Measurements from ENCODE around the gene PLPP7. TPM values are rescaled to one million over a fixed set of nuclear protein-coding genes. Genes with fewer than 3 reads are reported as not detected.

PLPP7 gene
- total RNA-seq, 1 experiment from 2014 or later, result 0.56 TPM

DNA sequence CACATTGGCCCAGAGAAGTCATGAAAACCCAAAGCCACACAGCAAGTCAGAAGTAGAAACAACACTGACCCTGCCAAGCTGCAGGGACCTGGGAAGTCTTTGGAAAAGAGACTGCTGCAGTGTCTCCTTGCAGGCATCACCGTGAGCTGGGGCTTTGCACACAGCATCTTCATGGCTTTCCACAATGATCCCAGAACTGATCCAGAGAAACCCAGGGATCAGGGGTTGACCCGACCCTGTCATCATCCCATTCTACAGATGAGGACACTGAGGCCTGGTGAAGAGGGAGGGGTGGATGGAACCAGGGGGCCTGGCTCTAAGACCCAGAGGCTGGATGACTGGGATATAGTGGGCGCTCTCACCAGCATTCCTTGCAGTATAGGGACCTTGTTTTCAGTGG, 8.9 kb upstream of the PLPP7 start:
- DNase-seq (ENCODE audit: low read depth), result no peak

DNA sequence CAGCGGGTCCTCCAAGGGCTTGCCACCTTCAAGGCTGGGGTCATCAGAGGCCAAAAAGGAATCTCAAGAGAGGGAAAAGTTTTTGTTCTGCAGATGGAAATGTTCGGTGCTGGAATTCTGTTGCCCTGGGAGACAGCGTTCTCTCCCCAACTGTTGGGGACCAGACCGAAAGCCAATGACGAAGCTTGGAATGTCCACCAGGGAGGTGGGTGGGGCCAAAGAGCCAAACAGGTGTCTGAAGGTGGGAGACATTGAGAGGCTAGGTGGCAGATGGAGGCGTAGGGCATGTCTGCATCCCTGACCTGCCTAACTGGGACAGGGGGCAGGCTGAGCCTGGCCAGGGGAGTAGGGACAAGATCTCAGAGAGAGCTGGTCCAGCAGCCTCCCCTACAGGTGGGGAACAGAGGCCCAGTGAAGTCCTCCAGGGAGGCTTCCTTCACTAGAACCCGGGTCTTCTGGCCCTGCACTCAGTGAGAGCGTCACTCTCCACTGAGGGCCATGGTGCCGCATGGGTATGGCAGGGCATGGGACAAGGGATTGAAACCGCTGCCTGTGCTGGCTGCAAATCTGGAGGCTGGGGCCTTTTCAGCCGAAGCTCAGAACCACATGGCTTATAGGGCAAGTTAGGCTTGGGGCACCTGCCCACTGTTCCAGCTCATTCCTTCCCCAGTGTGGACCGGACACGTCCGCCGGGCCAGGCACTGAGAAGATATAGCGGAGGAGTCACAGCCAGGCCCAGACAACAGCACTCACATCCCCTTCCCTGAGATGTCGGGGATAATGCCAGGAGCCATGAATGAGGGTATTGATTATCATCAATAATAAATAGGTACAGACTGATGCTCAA, 8.2 kb upstream of the PLPP7 start:
- no peak for DNase-seq (ENCODE audit: low read depth)

DNA sequence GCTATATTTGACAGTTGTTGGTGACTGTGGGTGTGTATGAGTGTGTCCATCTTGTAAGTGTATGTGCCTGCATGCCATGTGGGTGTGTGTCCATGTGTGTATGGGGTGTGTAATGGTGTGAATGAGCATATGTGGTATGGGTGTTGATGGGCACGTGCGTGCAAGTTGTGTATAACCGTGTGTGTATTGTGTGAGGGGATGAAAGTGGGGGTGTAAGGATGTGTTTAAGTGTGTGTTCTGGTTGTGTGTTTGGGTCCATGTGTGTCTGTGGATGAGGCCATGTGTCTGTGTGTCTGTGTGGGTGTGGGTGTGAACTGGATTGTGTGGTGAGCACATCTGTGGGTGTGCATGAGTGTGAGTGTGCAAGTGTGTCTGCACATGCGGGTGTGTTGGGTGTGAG, 7.3 kb upstream of the PLPP7 start:
- no peak for DNase-seq (ENCODE audit: low read depth)

DNA sequence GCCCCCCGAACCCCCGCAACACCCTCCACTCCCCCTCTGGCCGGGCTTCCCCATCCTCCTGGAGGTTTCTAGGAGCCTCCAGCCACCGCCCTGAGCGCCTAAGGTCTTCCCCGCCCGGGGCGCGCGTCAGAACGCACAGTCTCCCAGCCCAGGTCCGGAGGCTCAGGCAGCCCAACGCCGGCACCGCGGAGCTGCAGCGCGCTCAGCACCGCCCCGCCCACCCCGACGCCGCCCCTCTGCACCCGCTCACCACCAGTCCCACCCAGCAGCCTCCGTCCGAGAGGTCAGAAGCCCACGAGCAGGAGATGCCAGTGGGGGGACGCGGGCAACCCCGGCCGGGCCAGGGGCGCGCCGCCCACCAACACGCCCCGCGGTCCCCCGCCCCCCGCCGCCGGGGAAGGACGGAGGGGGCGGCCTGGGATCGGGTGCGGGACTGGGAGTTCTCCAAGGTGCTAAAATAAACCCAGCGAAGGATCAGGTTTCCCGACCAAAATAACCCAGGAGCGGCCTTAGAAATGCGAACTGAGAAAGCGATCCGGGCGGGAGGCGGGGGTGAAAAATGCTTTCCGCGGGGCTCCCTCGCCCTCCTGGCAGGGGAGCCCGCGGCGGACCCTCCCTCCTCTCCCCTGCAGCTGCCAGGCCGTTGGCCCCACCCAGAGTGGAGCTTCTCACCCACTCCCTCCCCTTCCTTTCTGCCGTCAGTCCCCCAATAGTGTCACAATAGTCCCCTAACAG, 6.7 kb upstream of the PLPP7 start:
- no peak for DNase-seq (ENCODE audit: low read depth)

DNA sequence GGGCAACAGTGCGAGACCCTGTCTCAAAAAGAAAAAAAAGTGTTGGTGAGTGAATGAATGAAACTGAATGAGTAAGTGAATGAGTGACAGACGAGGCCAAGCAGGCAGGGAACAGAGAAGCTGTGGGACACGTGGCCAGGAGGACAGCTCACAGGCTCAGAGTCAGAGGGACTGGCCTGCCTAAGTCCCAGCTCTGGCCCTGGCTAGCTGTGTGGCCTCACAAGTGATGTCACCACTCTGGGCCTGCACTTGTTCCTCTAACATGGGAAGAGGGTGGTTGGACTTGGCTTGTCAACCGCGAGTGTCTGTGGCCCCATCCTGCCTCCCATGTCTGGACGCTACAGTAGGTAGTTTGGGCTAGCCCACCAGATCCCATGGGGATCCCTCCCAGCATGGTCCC, 4.7 kb upstream of the PLPP7 start:
- DNase-seq (ENCODE audit: low read depth), result no peak

DNA sequence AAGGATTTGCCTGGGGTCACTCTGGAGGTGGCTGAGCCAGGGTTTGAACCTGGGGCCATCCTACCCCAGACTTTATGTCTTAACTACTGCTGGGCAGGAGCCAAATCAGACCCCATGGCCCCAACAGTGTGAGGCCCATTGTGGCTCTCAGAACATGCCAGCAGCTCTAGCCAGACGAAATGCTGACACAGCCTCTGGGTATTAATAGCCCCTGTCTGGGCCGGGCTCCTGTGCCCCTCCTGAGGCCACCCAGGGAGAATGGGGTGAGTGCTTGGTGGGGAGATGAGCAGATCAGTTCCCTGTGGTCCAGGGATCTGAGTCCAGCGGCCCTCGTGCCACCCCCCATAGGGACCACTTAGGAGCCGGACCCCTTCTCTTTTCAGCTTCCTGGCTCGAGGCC, 2.2 kb upstream of the PLPP7 start:
- no peak for DNase-seq (ENCODE audit: low read depth)

DNA sequence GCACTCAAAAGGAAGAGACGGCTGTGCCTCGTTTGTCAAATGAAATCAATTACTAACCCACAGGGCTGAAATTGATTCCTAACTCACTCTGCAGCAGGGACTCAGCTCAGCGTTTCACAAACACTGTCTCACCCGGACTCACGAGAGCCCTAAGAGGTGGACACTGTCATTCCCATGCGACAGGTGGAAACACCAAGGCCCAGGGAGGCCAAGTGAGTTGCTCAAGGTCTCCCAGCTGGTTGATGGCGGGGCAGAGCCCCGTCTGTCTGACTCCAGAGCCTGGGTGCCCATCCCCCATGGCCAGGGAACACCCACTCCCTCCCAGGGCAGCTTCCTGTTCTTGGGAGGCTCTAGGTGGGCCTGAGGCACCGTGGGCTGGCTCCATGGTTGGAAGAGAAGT, 1.3 kb upstream of the PLPP7 start:
- DNase-seq (ENCODE audit: low read depth), result no peak

DNA sequence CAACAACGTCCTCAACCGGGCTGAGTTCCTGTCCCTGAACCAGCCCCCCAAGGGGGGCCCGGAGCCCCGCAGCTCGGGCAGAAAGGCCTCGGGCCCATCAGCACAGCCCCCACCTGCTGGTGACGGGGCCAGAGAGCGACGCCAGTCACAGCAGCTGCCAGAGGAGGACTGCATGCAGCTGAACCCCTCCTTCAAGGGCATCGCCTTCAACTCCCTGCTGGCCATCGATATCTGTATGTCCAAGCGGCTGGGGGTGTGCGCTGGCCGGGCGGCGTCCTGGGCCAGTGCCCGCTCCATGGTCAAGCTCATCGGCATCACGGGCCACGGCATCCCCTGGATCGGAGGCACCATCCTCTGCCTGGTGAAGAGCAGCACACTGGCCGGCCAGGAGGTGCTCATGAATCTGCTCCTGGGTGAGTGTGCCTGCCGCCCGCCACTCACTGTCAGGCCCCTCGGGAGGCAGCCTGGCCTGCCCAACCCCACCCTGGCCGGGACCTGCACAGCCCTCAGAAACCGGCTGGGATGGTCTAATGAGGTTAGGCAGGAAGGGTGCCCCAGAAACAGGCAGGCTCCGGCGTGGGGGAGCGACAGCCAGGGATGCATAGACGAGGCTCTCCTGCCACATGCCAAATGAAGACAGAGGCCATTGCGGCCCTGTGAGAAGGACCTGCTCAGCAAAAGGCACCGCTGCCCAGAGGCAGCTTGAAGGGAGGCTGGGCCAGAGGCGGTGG, 678 bp downstream of the PLPP7 start:
- no peak for DNase-seq (ENCODE audit: low read depth)

DNA sequence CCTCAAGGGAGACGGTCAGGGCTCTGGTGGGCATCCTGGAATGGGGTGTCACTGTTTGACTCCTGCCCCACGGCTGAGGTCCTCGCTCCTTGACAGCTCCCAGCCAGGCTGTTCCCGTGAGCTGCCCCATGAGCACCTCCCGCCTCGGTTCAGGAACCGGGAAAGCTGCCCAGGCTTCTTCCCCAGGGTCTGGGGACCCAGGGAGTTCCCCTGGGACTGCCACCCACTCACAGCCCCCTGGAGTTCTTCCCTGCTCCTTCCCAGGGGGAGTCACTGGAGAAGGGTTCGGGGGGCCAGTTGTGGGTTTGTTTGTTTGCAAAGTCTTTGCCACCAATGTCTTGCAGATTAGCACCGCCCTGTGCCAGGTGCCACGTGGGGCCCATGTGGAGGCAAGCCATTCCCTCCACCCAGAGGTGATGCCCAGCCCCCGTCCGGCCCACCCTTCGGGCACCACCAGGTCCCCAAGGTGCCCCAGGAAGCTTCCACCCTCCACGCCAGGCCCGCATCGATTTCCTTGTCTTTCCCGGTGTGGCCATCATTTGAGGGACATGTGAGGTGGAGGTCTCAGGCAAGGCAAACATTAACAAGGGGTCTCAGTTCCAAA, 1.3 kb downstream of the PLPP7 start:
- DNase-seq (ENCODE audit: low read depth), result no peak

DNA sequence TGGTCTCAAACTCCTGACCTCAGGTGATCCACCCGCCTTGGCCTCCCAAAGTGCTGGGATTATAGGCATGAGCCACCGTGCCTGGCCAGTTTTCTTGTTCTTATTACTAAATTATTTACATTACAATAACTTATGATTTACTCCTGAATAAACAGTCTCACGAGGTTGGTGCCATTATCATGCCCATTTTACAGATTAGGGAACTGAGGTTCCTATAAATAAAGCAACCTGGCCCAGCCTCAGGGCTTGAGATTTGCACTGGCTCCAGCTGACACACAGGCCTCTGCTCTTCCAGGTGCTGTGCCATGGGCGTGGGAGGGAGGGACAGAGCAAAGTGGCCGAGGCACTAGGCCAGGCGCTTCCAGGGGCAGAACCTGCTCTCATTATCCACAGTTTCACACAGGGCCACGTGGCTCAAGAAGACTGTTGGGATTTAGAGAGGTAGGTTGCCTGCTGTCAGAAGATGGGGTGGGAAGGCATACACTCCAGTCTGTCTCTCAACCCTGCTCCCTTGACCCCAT, 2.3 kb downstream of the PLPP7 start:
- no peak for DNase-seq (ENCODE audit: low read depth)

DNA sequence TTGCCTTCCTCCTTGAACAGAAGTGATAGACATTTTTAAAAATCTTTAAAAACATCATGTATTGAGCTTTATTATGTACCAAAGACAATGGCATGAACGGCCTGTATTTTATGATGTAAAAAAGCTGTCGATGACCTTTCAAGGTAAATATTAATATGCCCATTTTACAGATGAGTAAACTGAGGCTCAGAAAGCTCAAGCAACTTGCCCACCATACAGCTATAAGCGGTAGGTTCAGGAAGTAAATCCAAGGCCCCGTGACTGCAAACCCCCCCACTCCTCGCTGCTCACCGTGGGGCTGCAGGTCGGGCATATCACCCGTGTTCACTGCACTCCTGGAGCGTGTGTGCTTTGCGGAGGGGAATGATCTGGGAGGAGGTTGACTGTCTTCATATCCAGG, 3.4 kb downstream of the PLPP7 start:
- no peak for DNase-seq (ENCODE audit: low read depth)

DNA sequence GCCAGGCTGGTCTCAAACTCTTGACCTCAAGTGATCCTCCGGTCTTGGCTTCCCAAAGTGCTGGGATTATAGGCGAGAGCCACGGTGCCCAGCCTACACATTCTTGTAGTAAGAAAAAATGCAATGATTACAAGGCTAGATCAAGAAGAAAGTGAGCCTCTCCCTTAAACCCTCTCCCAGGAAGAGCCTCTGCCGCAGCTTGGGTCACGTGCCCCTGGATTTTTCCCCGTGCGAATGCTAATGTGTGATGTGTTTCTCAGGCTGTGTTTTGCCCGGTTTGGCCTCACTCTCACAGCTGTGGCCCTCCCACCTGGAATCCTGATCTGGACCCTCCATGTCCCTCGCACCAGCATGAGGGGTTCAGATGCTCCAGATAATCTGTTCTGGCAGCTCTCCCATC, 6.9 kb downstream of the PLPP7 start:
- DNase-seq (ENCODE audit: low read depth), result no peak

DNA sequence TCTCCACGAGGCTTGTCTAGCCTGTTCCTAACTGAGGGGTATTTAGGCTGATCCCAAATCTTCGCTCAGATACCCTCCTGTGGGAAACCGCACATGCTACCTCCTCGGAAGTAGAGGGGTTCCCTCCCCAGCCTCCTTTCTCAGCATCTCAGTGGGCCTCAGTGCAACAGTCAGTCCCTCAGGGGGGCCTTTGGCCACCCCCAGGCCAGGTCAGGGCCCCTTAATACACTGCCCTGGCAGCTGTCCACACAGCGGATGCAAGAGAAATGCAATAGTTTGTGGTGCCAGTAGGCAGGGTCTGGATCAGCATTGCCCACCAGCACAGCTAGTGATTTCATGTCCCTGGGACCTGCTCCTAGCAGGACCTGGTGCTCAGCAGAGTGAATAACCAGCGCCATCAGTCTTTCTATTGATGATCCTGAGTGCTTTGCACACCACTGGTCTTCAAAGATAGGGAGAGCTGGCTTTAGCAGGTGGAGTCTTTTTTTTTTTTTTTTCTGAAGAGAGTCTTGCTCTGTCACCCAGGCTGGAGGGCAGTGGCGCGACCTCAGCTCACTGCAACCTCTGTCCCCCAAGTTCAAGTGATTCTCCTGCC, 7.5 kb downstream of the PLPP7 start:
- DNase-seq (ENCODE audit: low read depth), result no peak

DNA sequence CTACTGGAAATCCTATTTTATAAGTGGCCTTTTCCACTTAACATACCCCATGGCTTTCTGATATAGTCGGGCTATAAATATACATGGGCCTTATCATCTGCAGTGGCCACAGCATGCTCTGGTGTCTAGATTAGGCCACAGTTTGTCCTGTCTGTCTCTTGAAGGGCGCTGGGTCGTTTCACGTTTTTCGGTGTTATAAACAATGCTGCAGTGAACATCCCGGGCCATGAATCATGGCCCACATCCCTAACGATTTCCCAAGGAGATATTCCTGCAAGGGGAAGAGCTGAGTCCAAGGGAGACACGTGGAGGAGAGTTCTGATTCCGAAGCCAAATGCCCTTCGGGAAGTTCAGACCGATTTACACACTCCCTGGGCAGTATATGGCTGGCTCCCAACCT, 8.4 kb downstream of the PLPP7 start:
- DNase-seq (ENCODE audit: low read depth), result no peak

DNA sequence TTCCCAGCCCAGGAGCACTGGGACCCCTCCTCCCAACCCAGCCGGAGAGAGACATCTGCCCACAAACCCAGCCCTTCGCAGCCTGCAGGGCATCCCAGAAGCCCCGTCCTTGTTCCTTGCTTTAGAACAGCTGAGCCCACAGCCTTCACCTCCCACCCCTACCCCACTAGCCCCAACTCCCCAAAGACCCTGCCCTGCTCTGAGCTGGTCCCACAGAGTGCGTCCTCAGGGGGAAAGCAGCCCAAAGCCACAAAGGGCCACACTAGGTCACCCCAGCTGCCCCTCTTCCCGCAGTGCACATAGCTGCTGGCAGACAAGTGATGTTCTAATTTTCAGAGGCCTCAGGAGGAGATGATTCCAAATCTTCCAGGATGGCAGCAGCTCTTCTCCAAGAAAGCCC, 8.8 kb downstream of the PLPP7 start:
- no peak for DNase-seq (ENCODE audit: low read depth)

DNA sequence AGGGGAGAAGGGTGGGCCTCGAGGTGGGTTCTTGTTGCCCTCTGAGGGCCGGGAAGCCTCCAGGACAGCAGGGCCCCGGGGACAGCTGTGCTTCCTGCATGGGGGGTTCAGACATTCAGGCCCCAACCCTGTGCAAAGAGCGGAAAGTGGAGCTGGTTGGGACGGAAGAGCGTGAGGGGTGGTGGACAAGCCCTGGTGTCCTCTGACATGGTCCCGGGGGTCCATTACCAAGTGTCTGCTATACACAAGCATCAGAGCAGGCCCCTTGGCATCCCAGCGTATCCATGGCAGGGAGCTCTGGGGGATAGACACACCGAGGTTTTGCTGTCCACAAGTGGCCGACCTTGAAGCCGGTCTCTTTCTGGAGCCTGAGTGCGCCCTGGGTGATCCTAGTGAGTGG, 9.3 kb downstream of the PLPP7 start:
- no peak for DNase-seq (ENCODE audit: low read depth)

DNA sequence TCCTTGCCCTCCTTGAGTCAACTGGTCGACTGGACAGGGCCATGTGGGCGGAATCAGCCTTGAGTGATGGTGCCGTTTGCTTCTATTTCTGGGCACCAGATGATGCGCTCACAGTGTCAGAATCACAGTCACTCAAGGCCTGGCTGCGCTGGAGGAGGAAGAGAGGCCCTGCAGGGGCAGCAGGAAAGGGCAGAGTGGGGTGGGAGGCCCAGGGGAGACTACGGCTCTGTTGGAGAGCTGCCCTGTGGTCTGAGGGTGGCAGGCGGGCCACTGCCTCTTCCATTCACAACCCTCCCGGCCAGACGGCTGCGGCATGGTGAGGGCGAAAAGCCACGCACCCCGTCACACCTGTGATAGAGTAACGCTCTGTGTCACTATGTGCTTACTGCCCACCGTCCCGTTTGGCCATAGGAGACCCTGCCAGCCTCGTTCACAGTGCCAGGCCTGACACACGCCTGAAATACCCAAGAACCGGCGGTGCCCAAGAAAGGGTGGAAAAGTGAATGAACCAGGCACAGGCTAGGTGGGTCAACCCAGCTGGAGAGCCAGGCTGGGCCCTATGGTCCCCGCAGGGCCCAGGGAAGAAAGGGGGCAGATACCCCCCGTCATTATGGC, 9.9 kb downstream of the PLPP7 start:
- no peak for DNase-seq (ENCODE audit: low read depth)

DNA sequence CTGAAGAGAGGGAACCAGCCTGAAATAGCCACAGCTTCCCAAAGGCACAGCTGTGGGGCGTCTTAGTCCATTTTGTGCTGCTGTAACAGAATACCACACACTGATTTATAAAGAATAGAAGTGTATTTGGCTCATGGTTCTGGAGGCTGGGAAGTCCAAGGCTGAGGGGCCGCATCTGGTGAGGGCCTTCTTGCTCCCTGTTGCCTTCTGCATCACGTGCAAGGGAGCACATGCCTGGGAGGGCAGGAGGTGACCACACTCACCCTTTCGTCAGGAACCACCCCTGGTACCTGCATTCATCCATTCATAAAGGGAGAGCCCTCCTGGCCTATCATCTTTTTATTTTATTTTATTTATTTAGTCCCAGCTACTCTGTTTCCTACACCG, 10.4 kb downstream of the PLPP7 start:
- no peak for DNase-seq (ENCODE audit: low read depth)

DNA sequence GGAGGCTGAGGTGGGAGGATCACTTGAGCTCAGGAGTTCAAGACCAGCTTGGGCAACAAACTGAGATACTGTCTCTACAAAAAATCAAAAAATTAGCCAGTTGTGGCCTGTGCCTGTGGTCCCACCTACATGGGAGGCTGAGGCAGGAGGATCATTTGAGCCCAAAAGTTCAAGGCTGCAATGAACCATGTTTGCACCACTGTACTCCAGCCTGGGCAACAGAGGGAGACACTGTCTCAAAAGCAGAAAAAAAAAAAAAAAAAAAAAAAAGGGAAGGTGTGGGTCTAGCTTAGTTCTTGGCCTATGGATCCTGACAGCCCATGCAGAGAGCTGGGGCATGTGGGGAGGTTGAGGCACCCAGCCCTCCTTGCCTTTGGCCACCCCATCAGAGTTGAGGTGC, 10.9 kb downstream of the PLPP7 start:
- no peak for DNase-seq (ENCODE audit: low read depth)

DNA sequence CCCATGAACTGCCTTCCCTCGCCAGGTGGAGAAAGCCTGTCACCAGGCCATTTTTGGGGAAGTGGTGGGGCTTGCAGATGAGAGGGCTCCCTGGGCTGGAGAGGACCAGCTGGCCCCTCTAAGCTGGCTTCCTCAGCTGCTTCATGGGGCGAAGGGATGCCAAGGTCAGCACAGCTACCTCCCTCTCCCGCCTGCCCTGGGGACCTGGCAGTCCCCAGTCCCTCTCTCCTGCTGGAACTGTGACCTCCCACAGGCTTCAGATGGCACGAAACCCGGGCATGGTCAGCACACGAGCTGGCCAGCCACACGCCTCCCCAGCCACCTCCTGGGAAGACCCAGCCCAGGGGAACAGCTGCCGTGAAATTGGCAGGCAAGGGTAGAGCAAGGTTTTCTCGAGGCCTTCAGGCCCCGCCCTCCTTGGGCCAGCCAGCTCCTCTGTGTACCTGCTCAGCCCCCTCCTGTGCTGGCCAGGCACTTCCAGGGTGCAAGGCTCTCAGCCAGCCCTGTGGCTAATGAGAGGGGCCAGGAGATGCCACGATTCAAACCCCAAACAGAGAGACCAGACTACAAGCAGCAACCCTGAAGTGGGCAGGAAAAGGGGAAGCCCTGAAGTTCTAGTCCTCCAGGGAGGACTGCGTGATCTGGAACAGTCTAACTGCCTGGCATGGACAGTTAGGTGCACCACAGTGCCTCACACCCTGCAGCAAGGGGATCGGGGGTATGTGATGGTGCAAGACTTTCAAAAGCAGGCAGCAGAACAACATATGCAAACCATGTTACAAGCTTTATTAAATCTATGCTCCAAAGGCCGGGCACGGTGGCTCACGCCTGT, 12.9 kb downstream of the PLPP7 start:
- no peak for DNase-seq (ENCODE audit: low read depth)
